Transverse colon (tissue), 4 donors: ENCODE results near the gene CEACAM21. TPM values are rescaled to one million over a fixed set of nuclear protein-coding genes. Genes with fewer than 3 reads are reported as not detected.
A peak's percentile ranks its signal among the peaks of the same experiment; 100 is the strongest.

Source experiments
- DNase-seq: peaks from one replicate; pipeline ENCODE4 v3.0.0-alpha.2; 2019
- H3K27ac ChIP-seq, 4 donors: fragments of 200-600 bp; sonication (generic); 2 replicates each; pipeline ENCODE4 v1.5.1; 2016 to 2018; ENCODE audit warnings: inconsistent platforms in 4 of 4
- H3K27me3 ChIP-seq: fragments of 200-600 bp; sonication (generic); 2 replicates; pipeline ENCODE4 v1.5.1; 2017; ENCODE audit warnings: inconsistent platforms
- H3K36me3 ChIP-seq, 4 donors: fragments of 200-600 bp; sonication (generic); 2 replicates each; pipeline ENCODE4 v1.5.1; 2017 to 2019; ENCODE audit warnings: inconsistent platforms in 4 of 4
- H3K4me1 ChIP-seq, 4 donors: fragments of 200-600 bp; sonication (generic); 2 replicates each; pipeline ENCODE4 v1.5.1; 2017 to 2020; ENCODE audit warnings: inconsistent platforms in 4 of 4
- H3K4me3 ChIP-seq, 4 donors: fragments of 200-600 bp; sonication (generic); 1 replicate in 1 of 4; 2 replicates in 3 of 4; pipeline versions ENCODE4 v1.5.1 to v1.6.1; 2017 to 2019; ENCODE audit warnings: inconsistent platforms in 4 of 4
- H3K9me3 ChIP-seq, 2 donors: fragments of 200-600 bp; sonication (generic); 2 replicates each; pipeline ENCODE4 v1.5.1; 2017 to 2019; ENCODE audit warnings: inconsistent platforms in 2 of 2
- CTCF ChIP-seq, 5 experiments: fragments of 200-600 bp in 3 of 5; fragments of 450-650 bp in 2 of 5; sonication (generic) in 3 of 5; IDR thresholded peaks; 1 replicate in 2 of 5; 2 replicates in 3 of 5; pipeline ENCODE4 v1.5.1; 2016 to 2017; ENCODE audit warnings: antibody characterized with exemption in 5 of 5, inconsistent platforms in 3 of 5, mild to moderate bottlenecking in 2 of 5, moderate library complexity in 1 of 5
- EP300 ChIP-seq: sonication (generic); formaldehyde crosslinking; IDR thresholded peaks from one replicate; pipeline ENCODE4 v1.6.1; 2017; ENCODE audit warnings: antibody characterized with exemption, low read depth
- POLR2A ChIP-seq: fragments of 450-650 bp; IDR thresholded peaks from one replicate; pipeline ENCODE4 v1.6.1; 2016; ENCODE audit warnings: antibody characterized with exemption, mild to moderate bottlenecking, moderate library complexity
- POLR2AphosphoS5 ChIP-seq, 3 donors: sonication (generic); formaldehyde crosslinking; IDR thresholded peaks; one replicate each; pipeline ENCODE4 v1.6.1; 2016; ENCODE audit warnings: antibody characterized with exemption in 3 of 3
- WGBS, 2 donors: methylation state at CpG; one replicate each; pipeline ENCODE4 v1.1.5; 2018; ENCODE audit warnings: low coverage in 1 of 2; 5-methylcytosine and 5-hydroxymethylcytosine counted together
- in situ Hi-C, 4 donors: fragments of 200-750 bp; cut with MboI; loops; one replicate each; pipeline versions ENCODE4 v1.15.0 to v1.15.1; 2017; ENCODE audit warnings: low sequenced_read_pairs in 3 of 4, low pct_ligation_motif_present in 1 of 4, low pct_unique_long_range_greater_than_20kb in 1 of 4
- intact Hi-C: fragments of 100-400 bp; cut with DNase I; formaldehyde crosslinking; loops from one replicate; pipeline ENCODE4 v1.15.1; 2023; ENCODE audit warnings: low total_unique reads
- total RNA-seq, 4 donors: library from RNA; depleted of rRNA; stranded (reverse); fragments of >200 nt; gene quantifications; one replicate each; pipeline ENCODE4 v1.1.0, GENCODE V29; 2016

CEACAM21 gene
- total RNA-seq, 4 donors from 2014 or later = 0.41 to 1.1 (median 0.95) TPM; not detected in 1

DNA sequence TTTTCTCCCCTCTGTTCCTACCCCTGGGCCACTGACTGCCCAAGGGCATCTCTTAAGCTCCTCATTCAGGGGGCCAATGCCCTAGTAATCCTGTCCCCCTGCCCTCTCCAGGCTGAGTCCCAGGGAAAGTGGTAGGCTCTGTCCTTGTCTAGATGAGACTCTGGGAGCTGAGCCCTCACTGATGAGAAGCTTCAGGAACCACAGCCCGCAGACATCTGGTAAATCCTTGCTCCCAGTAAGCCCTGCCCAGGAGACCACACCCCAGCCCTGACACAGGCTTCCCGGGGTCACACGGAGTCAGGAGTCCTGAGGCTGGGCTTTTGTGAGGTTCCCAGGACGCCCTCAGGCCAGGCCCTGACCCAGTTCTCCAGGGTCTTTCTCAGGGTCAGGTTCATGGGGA is 49.0 kb downstream of the CEACAM21 start:
- in situ Hi-C loops (no loop called here), intact Hi-C loops (no loop called here)

GRCh38 chr19:41626278-41626677 is 50.3 kb downstream of the CEACAM21 start:
- TF ChIP-seq POLR2A (no peak), CTCF (IDR thresholded peaks at IDR 0.05) (no peak), EP300 (no peak), POLR2AphosphoS5 (IDR thresholded peaks at IDR 0.05) (no peak)

More for the DNA sequence above, 49.0 kb downstream of the CEACAM21 start:
- no peak overlapping the region for H3K27ac ChIP-seq
- no peaks in the 10 kb centered on the region for H3K36me3 ChIP-seq
- DNase-seq = no peak
- no peak overlapping the region for H3K4me3 ChIP-seq
- peaks cover 16% of the 10 kb centered on the region for H3K27me3 ChIP-seq
- H3K9me3 ChIP-seq = peaks cover 0 to 2% of the 10 kb centered on the region in 2 donors
- no peak for TF ChIP-seq EP300
- TF ChIP-seq CTCF (IDR thresholded peaks at IDR 0.05) = no peak
- no peak for TF ChIP-seq POLR2AphosphoS5 (IDR thresholded peaks at IDR 0.05)
- no peak for TF ChIP-seq POLR2A
- H3K4me1 ChIP-seq = no peaks in the 10 kb centered on the region
- WGBS, 2 donors = 51% methylated on average over 4 of the region's 4 CpGs; no CpG with 5 or more reads in 1 of the 2 donors

GRCh38 chr19:41626877-41627276 is 50.9 kb downstream of the CEACAM21 start, which contains the start of gene CEACAM4:
CEACAM4 (minus strand) TSS chr19:41627074; CDS start chr19:41626963, 111 bp downstream.
- H3K4me3 ChIP-seq = peak within 1 kb of the TSS in 1 of 4 donors; percentile 13
- DNase-seq = no peak
- H3K9me3 ChIP-seq = peaks cover 10% of the 10 kb centered on the region in 2 donors
- in situ Hi-C loops = no loop called here
- no peak within 1 kb of the TSS for H3K27ac ChIP-seq
- H3K36me3 ChIP-seq = no peaks in the 10 kb centered on the region
- intact Hi-C loops = no loop called here
- H3K27me3 ChIP-seq = peaks cover 21% of the 10 kb centered on the region
- H3K4me1 ChIP-seq = no peaks in the 10 kb centered on the region
- no peak for TF ChIP-seq CTCF (IDR thresholded peaks at IDR 0.05)
- TF ChIP-seq POLR2AphosphoS5 (IDR thresholded peaks at IDR 0.05) = peak in 1 of 3 donors; percentile 31
- no peak for TF ChIP-seq EP300
- peak; percentile 29 for TF ChIP-seq POLR2A
- WGBS, 2 donors = 30% methylated on average over 7 of the region's 7 CpGs; no CpG with 5 or more reads in 1 of the 2 donors

More at GRCh38 chr19:41626278-41626677, 50.3 kb downstream of the CEACAM21 start:
- intact Hi-C loops = no loop called here
- Histone ChIP-seq H3K36me3 (no peaks in the 10 kb centered on the region), H3K9me3 (peaks cover 10% of the 10 kb centered on the region in 2 donors), H3K4me3 (peak overlapping the region in 1 of 4 donors; percentile 13), H3K27me3 (peaks cover 21% of the 10 kb centered on the region), H3K27ac (no peak overlapping the region), H3K4me1 (no peaks in the 10 kb centered on the region)
- in situ Hi-C loops = no loop called here
- WGBS, 2 donors = 20 to 31% methylated on average over 1 to 3 of the region's 3 CpGs
- no peak for DNase-seq

DNA sequence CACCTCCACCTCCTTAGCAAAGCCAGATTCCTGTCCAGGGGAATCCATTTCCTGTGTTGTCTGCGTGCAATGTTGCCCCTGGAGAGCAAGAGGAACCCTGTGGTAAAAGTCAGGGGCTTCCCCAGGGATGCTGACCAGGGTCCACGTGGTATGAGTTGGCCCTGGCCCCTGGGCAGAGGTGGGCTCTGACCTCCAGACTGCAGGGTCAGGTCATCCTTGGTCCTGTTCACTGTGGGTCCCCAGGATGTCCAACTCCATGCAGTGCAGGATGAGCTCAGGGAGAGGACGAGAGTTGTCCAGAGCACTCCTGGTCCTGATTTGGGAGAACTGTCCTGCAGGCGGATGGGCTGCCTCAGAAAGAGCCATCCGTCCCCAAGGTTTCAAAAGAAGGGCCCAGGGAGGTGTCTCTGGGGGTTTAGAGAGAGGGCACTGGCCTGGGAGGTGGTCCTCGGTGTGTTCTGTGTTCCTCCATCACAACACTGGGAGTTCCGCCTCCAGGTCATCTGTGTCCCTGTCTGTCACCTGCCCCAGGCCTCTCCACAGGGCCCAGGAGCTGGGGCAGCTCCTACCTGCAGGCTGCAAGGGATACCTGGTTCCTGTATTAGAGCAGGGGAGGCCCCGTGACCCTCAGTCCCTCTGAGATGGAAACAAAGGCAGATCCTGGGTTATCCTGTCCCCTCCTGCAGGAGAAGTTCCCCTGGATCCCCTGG is 52.2 kb downstream of the CEACAM21 start:
- intact Hi-C loops = no loop called here
- peaks cover 21% of the 10 kb centered on the region for H3K27me3 ChIP-seq

More for the DNA sequence above, 52.2 kb downstream of the CEACAM21 start:
- Histone ChIP-seq H3K4me3 (no peak overlapping the region), H3K9me3 (peaks cover 10% of the 10 kb centered on the region in 2 donors), H3K4me1 (no peaks in the 10 kb centered on the region), H3K27ac (no peak overlapping the region), H3K36me3 (no peaks in the 10 kb centered on the region)
- in situ Hi-C loops = no loop called here
- 61% methylated on average over 8 of the region's 8 CpGs; no CpG with 5 or more reads in 1 of the 2 donors for WGBS, 2 donors
- TF ChIP-seq POLR2AphosphoS5 (IDR thresholded peaks at IDR 0.05) (no peak), CTCF (IDR thresholded peaks at IDR 0.05) (no peak), EP300 (no peak), POLR2A (no peak)
- no peak for DNase-seq
